Measurements from ENCODE around the gene RAB27A.

The RAB27A gene

DNA sequence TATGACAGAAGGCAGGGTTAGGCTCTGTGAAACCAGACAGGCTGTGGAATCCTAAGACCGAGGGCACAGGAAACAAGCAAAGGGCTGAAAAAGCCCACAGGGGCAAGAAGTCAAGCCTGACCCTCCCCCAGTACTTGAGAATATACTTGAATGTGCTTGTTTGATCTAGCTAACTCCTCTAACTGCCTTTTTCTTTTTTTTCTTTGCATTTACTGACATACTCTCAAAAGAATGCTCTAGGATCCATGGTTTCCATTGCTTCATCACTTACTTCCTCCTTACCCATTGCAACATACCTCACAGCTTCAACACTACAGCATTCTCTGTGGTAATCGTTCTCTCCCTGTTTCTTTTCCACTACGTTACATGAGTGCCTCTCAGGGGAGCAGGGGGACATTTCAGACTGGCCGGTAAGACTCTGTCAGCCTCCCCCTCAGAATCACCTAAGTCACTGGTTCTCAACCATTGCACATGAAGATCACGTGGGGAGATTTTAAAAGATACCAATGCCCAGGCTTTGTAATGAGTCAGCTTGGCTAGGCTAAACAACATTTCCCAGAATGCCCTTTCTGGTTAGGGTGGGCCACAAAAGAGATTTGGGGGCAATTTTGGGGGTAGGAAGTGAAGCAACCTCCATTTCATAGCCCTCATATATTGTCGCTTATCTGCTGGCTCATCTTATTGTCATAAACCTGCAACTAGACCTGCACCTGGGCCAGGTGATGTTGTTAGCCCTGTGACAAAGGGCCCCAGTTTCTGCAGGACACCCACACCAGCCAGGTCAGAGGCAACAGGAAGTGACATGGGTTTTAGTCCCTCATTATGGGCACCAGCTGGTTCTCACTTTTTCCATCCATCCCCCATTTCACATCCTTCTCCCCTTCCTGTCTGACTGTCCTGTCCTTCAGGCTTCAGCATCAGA, 68.3 kb downstream of the RAB27A start:
- DNase-seq, result peak; percentile 94

DNA sequence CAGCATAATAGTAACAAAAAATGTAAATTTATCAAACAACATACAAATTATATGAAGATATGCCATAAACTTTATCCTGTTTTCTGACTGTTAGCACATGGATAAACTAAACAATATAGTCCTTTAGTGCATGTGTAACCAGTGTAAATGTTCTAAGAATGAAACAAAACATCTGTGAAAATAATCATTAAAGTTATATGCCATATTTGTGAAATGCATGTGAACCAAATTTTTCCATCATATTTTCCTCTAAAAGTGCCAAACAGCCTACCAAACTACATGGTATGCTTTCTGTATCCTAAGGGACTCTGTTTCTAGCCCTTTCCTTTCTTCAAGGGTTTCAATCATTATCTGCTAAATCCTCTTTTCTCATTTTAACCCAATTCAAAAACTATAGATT, 69.0 kb downstream of the RAB27A start:
- DNase-seq, result no peak

DNA sequence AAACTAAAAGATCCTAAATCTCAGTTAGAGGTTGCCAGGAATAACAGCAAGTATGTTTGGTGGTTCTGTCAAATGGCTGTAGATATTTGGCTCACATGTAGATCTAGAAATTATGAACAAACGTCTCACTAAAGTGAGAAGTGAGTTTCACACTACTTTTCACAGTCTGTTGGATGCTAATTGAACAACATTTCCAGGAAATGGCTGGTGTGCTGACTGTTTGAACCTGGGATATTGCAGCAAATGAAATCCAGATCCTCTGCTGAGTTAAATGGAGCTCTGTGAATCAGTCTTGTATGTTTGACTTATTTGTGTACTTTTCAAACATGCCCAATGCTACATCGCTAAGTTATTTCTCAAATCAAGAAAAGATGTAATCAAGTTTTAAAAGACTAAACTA, 71.6 kb downstream of the RAB27A start:
- no peak for DNase-seq

DNA sequence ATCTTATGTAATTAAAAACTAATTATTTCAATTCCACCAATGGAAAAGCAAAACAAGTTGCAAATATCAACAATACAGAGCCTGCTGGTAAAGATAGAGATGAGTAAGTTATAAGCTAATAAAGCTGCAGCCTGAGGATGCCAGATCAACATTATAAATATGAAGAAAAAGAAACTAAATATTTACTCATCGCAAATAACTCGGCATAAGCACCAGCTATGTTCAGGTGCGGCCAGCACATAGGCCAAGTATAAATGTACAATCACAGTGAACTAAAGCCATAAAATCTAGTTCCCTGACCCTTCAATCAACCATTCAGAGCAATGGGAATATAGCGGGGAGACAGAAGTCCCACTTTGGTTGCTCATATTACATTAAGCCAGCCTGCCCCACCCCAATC, 85.1 kb downstream of the RAB27A start:
- no peak for DNase-seq

- no peak for DNase-seq
Observed at GRCh38 chr15:55202206-55202605, 87.4 kb downstream of the RAB27A start.

DNA sequence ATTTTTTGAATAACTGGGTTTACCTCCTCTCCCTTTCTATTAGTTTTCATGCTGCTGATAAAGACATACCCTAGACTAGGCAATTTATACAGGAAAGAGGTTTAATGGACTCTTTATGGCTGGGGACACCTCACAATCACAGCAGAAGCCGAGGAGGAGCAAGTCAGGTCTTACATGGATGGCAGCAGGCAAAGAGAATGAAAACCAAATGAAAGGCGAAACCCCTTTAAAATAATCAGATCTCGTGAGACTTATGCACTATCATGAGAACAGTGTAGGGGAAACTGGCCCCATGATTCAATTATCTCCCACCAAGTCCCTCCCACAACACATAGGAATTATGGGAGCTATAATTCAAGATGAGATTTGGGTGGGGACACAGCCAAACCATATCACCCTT, 90.9 kb downstream of the RAB27A start:
- DNase-seq, result no peak

GRCh38 chr15:55197719-55198118, 91.9 kb downstream of the RAB27A start:
- no peak for DNase-seq

GRCh38 chr15:55197362-55197705, 92.3 kb downstream of the RAB27A start:
- no peak for DNase-seq

DNA sequence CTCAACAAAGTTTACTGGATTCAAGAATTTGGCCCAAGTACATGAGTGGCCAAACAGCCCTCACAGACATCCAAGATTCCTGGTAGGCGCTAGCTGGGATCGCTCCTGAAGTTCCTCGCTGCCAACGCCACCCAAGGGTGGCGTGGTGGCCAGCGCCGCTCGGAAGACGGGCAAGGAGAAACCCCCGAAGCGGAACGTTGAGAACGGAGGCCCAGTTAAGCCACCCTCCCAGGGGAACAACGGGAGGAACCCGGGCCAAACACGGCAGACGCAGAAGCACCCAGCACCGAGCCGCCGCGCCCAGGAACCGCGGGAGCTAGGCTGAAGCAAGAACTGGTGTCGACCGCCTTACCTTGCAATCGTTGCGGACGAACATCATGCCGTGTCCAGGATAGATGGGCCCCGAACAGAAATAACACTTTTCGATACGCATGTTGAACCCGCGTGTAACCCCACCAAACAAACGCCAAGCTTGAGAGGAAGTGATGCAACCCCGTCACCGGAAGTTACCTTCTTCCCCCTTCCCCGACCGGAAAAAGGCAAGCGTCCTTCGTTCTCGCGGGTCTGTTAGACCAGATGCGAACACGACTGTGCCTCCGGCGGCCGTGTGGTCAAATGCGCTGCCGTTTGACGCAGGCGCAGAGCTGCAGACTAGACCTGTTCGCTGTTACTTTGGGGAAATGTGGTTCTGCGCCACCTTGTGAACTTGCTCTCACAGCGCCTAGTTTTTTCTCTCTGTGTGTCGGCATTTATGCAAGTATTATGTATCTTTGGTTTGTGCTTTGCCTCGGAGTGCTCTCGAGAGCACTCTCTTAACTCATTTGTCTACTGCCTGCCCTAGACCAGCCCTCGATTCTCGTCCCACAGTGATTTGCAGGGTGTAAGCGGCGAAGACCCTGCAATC, 92.9 kb downstream of the RAB27A start, which contains the start of gene RSL24D1:
Gene RSL24D1 (minus strand): TSS at position 484 of the 904 bp plus-strand sequence. CDS start 51 bp downstream, at position 433.
- peak; percentile 100 for DNase-seq

GRCh38 chr15:55195996-55196395, 93.6 kb downstream of the RAB27A start:
- no peak for DNase-seq

DNA sequence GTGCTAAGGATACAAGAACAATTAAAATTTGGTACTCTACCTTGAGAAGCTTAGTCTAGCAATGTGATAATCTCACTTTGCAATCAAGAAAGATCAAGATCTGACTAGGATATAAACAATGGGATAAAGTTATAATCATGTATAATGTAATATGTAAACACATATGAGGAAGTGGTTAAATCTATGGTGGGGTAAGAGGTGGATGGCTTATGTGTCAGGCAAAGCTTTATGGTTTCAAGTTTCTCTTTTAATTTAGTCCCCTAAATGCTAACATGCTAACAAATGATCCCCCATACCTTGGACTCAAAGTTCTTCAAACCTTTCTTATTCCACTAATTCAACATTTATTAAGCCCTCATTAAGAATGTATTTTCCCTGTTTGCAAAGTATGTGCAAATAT, 95.4 kb downstream of the RAB27A start:
- no peak for DNase-seq

DNA sequence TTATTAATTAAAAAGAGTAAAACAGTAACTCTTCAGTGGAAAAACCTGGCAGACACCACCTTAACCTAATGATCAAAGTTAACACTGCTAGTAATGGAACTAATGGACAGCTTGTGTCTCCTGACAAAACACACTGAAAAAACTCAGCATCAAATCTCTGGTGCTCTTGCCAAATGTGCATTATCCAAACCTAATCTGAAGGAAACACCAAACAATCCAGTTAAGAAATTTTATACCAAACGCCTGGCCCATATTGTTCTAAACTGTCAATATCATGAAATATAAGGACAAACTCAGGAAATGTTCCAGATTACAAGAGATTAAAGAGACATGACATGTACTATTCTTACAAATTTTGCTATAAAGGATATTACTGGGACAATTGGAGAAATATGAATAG, 103.3 kb downstream of the RAB27A start:
- no peak for DNase-seq

GRCh38 chr15:55183679-55184078, 105.9 kb downstream of the RAB27A start:
- no peak for DNase-seq

DNA sequence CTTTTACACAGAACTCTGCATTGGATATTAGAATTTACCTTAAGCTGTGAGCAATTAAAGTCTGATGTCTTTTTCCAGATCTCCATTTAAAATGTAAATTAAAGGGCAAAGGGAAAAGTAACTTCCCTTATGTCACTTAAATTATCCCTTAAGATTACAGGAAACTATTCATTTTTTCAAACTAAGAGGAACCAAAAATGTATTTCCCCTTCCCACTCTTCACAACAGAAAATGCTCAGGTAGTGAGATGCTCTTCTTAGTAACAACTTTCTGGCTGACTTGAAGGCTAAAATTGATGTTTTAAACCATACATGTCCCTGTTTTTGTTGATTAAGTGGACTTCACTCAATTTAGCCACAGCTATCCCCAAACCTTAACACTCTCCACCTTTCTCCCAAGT, 110.5 kb downstream of the RAB27A start:
- no peak for DNase-seq

- DNase-seq, result no peak
Observed at GRCh38 chr15:55170361-55170760, 119.3 kb downstream of the RAB27A start.

DNA sequence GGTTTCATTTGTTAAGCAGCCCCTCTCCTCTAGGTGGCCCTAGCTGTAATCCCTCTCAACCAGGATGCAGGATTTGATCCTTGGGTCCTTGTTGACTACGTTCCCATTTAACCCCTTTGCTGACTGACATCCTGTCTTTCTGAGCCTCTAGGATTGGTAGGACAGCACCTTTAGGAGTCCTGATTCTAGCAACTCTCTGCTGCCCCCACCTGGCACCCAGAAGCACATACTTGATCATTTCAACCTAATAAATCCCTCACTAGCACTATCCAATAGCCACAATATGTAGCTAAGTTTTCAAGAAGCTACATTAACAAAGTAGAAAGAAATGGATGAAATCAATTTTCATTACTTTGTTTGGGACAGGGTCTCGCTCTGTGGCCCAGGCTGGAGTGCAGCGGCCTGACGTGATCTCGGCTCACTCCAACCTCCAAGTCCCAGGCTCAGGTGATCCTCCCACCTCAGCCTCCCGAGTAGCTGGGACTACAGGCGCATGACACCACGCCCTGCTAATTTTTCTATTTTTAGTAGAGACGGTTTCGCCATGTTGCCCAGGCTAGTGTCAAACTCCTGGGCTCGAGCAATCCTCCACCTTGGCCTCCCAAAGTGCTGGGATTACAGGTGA, 121.2 kb downstream of the RAB27A start:
- peak; percentile 57 for DNase-seq

- no peak for DNase-seq
Observed at GRCh38 chr15:55164284-55164683, 125.3 kb downstream of the RAB27A start.
